Stimulated activated CD8-positive, alpha-beta memory T cell treated with anti-CD3 and anti-CD28 coated beads, Interleukin-4, amount 100 ng/mL, for 4 hours (primary cell): ENCODE data around the gene EFHB.
"Not testable (repeated sequence)": the region's sequence is repeated elsewhere in the genome, so short reads cannot be mapped to it uniquely, and the experiment has no call there.

Experiments used
- DNase-seq, 2 donors: peaks; one replicate each; pipeline ENCODE4 v3.0.0-alpha.2; 2020; ENCODE audit warnings: low read depth in 2 of 2, low spot score in 1 of 2

Gene EFHB

GRCh38 chr3:19934098-19934566 lies at the start of gene EFHB:
Gene EFHB, minus strand, starts transcription at chr3:19934217. Its CDS starts 199 bp downstream, at chr3:19934018.
- no peak for DNase-seq

- no peak for DNase-seq
Observed at GRCh38 chr3:19972054-19972453, 38.0 kb upstream of the EFHB start.

DNA sequence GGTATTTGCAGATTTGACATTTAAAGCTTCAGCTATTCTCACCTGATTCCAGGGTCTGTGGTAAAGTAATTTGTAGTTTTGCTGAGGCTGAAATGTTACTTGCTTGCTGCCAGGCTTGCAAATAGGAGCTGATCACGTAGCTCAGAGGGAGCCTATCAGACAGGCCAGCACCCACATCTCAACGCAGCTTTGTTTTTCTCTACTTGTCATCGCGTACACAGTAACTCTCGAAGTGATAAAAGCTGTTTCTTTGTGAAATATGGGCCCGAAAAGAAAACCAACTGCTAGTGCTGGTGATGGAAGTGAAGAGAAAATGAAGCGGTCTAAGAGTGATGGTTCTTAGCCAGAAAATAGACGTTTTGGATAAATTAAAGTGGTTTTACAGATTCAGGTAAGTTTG lies 36.3 kb upstream of the EFHB start:
- DNase-seq, result no peak

DNA sequence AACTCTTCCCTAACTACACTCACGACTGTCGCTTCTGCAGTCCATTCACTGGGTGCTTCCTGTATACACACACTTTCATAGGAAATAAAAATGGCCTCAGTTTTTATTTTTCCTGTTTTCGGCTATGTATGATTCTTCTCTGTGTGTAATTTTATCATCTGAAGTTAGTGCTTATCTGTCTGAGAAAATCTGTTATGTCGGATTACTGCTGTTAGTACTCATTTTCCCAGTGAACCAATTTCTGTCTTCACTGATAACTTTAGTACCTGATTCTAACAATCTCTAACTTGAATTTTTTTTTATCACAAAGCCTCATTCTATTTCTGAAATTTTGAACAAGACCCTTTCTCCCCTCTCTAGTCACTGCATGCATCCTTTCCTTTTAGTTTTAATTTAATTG lies 33.8 kb upstream of the EFHB start:
- no peak for DNase-seq

DNA sequence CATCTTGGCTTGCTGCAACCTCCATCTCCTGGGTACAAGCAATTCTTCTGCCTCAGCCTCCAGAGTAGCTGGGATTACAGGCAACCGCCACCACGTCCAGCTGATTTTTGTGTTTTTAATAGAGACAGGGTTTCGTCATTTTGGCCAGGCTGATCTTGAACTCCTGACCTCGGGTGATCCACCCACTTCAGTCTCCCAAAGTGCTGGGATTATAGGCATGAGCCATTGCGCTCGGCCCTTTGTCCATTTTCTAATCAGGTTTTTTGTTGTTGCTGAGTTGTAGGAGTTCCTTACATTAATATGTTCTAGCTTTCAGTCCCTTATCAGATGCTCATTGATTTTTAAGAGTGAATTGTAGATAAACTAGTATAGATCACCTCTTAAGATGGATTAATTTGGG lies 33.2 kb upstream of the EFHB start:
- DNase-seq, result no peak

GRCh38 chr3:19961960-19962359 lies 27.9 kb upstream of the EFHB start:
- DNase-seq, result no peak

- DNase-seq, result no peak
Observed at GRCh38 chr3:19960696-19961095, 26.7 kb upstream of the EFHB start.

- no peak for DNase-seq
Observed at GRCh38 chr3:19959505-19959904, 25.5 kb upstream of the EFHB start.

DNA sequence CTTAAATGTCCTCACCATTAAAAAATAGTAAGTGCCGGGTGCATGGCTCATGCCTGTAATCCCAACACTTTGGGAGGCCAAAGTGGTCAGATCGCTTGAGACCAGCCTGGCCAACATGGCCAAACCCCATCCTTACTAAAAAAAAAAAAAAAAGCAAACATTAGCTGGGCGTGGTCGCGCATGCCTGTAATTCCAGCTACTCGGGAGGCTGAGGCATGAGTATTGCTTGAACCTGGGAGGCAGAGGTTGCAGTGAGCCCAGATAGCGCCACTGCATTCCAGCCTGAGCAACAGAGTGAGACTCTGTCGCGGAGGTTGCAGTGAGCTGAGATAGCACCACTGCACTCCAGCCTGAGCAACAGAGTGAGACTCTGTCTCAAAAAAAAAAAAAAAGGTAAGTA lies 23.3 kb upstream of the EFHB start:
- not testable (repeated sequence) for DNase-seq

DNA sequence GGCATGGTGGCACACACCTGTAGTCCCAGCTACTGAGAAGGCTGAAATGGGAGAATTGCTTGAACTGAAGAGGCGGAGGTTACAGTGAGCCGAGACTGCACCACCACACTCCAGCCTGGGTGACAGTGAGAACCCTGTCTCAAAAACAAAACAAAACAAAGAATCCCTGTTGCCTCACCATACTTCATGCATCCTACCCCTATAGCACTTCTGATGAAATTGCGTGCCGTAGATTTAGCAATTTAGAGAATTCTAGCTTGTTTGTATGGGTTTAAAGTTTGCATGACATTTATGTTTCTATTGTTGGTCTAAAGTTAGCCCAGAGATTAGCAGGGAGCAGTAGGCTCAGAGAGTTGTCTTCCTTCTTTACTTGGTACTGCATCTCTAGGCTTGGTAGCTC lies 20.7 kb upstream of the EFHB start:
- DNase-seq, result no peak

DNA sequence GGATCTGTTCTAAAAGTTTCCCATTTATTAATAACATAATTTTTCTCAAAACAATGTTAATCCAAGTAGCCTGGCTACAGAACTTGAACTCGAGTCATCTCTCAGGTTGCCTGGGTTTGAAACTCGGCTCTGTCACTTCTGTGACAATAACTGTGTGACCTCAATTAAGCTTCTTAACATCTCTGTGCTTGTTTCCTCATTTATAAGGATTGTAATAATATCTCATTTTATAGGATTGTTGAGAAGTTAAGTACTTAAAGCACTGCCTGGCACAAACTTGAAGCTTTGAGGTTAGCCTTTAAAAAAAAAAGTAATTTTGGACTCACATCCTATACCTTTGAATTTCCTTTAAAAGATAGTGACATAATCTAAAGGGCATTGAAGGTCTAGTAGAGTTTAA lies 16.3 kb upstream of the EFHB start:
- no peak for DNase-seq

DNA sequence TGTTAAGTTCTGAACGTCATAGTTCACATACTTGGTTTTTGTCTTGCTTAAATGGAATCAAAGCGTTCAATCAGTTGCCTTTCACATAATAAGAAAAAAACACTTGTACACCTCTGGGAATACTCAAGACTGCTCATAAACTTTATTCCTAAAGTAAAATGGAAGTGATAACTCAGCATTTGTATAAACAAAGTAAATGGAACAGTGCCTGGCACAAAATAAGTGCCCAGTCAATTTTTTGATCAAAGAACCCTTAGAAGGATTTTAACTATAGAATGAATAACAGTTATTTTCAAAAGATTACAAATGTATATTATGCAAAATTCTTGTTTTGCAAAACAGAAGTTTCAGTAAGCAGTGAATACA lies 14.2 kb upstream of the EFHB start:
- no peak for DNase-seq

GRCh38 chr3:19947549-19948225 lies 13.7 kb upstream of the EFHB start:
- DNase-seq, result peak; percentile 9 to 17

GRCh38 chr3:19946832-19947548 lies 13.0 kb upstream of the EFHB start, which contains the start of gene RAB5A:
Gene RAB5A, plus strand, starts transcription at chr3:19947097. Its CDS starts 3,802 bp downstream, at chr3:19950899.
- peak; percentile 94 for DNase-seq

- no peak for DNase-seq
Observed at GRCh38 chr3:19945969-19946831, 12.2 kb upstream of the EFHB start.

DNA sequence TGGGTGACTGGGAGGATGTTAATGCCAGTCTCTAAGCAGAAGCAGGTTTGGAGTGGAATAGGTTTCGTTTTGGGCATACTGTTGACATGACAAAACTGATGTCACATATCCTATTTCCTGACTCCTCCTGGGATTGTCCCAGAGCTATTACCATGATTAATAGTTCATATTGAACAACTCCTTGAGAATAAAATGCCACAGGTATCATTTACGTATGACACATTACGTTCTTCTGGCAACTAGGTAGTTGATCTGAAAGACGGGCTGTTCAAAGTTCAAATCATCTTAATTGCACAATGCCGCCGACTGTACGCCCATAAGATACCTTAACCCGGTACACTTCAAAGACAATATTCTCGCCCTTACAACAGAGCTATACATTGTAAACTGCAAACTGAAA lies 11.5 kb upstream of the EFHB start:
- DNase-seq, result no peak

DNA sequence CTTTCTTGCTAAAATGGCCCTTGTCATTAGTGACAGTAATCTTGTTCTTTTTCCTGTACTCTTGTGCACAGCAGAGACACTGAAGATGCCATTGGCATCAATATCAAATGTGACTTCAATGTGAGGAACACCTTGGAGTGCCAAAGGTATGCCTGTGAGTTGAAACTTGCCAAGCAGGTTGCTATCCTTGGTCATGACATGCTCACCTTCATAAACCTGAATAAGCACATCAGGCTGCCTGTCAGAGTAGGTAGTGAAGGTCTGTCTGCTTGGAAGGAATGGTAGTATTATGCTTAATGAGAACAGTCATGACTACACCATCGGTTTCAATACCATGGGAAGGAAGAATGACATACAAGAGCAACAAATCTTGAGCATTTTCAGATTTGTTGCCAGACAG lies 6.6 kb upstream of the EFHB start:
- DNase-seq, result no peak

DNA sequence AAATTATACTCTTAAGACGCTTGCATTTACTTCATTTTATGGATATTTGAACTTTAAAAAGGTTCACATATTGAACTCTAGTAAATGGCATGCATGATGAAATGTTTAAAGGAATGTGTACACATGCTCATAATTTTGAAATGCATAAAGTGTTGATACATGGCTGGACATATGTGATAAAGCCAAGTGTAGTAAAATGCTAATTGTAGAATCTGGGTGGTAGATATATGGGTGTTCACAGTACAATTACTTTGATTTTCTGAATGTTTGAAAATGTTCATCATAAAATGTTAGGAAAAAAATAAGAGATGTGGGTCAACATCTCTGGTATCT lies 4.2 kb upstream of the EFHB start:
- no peak for DNase-seq

DNA sequence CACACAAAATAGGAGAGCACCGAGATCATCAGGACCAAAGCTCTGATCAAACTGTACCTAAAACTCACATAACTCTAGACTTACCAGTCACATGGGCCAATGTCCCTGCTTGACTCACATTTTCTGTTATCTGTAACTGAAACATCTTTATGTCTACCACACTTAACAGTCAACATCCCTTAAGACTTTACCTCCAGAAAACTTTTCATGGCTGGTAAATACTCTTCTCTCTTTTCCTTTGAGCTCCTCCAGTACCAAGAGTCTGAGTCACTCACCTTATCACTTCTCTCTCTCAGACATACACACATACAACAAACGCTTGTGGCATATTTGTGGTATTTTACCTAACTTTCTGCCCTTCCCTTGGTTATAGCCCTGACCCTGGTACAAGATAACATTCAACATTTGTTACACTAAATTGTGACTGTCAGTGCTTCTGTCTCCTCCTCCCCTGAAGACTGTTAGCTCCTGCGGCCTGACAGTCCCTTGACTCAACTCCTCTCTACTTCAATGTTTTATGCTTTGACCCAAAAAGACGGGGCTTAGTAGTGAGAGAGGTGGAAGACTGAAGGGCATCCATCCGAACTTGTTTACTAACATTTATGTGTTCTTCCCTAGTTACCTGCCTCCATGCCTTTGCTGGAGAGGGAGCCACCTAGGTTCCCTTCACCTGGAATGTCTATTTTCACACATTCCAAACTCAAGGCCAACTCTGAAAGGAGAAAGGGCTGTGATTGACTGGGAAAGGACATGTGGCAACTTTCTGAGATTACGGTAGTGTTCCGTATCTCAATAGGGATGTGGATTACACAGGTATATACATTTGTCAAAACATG lies 3.7 kb upstream of the EFHB start:
- DNase-seq, result no peak

GRCh38 chr3:19932422-19932821 lies 1.6 kb downstream of the EFHB start:
- no peak for DNase-seq

GRCh38 chr3:19931767-19932188 lies 2.2 kb downstream of the EFHB start:
- DNase-seq, result no peak
